Stimulated activated CD4-positive, alpha-beta T cell treated with anti-CD3 and anti-CD28 coated beads, Interleukin-1b, Interleukin-23, amount 100 ng/mL, for 1 hour (primary cell): ENCODE results near the gene KIN.
"Not testable (repeated sequence)": the region's sequence is repeated elsewhere in the genome, so short reads cannot be mapped to it uniquely, and the experiment has no call there.

Source experiments
- DNase-seq, 2 donors: peaks; one replicate each; pipeline ENCODE4 v3.0.0-alpha.2; 2020; ENCODE audit warnings: low read depth in 2 of 2

The KIN gene

DNA sequence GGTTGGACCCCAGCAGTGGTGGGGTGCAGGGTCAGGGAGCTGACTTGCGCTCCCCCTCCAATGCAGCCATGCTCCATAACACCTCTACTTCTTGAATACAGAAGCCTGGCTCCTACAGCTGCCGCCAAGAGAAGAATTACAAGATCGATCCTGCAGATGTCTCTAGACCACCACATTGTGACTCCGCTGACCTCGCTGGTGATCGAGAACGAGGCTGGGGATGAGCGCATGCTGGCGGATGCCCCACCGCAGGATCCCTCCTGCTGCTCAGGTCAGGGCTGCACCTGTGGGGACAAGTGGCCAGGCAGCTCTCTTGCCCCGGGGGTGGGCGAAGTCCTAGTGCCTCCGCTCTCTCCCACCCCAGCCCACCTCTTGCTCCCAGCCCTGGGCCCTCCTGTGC lies 53.0 kb downstream of the KIN start:
- DNase-seq, result no peak

DNA sequence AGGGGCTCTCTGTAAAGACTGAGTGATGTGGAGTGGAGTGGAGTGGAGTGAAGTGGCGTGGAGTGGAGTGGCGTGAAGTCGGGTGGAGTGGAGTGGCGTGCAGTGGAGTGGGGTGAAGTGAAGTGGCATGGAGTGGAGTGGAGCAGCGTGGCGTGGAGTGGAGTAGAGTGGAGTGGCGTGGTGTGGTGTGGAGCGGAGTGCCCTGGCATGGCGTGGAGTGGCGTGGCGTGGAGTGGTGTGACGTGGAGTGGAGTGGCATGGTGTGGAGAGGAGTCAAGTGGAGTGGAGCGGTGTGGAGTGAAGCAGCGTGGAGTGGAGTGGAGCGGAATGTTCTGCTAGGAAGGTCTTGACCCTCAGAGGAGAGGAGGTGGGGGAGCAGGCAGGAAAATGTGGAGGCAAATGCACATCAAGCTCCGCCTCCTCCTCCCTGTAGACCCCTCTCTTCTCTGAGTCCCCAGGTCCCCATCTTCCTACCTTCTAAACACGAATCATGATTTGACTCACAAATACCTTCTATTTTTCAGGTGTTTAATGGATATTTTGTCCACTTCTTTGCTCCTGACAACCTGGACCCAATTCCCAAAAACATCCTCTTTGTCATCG lies 64.8 kb downstream of the KIN start:
- DNase-seq, result no peak

DNA sequence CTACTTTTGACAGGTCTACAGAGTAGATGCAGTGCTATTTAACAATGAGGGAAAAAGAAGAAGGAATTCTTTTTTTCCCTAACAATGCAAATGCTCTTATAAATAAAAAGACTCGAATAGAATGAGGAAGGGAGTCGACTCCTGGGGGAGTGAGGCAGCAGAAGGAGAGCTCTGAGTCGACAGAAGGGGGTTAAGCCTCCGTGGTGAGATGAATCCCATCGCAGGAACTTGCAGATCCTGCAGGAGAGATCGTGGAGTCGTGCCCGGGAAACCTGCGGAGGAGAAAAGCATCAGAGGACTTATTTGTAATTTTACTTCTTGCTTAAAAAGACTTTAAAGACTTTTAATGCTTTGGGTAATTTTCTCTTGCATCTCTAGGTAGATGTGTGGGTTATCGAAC lies 67.3 kb downstream of the KIN start:
- DNase-seq, result no peak

DNA sequence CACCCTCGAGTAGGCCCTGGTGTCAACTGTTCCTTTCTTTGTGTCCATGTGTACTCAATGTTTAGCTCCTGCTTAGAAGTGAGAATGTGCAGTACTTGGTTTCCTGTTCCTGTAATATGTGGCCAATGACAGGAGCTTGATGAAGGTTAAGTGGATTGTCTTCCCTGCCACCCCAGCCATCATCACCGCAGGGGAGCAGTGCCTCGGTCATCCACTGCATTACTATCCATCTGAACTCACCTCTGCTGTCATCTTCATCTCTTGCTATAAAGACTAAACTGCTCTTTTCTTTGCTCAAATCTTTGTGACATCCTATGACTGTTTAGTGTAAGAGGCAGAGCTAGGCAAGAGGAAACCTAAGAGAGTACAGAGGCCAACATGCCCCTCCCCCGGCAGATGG lies 69.1 kb downstream of the KIN start:
- no peak for DNase-seq

DNA sequence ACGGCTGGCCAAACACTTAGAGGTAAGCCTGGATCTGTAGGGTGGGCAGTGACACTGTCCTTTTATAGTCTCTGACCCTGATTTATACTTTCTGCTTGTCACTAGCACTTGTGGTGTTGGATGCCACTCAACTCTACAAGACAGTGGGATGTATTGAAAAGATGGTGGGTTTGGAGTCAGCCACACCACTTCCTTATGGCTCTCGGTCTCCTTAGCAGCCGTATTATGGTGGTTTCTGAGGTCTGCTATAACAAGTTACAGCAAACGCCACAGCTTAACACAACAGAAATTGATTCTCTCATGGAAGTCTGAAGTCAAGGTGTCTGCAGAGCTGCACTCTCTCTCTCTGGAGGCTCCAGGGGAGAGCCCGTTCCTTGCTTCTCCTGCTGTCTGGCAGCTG lies 70.0 kb downstream of the KIN start:
- DNase-seq, result no peak

DNA sequence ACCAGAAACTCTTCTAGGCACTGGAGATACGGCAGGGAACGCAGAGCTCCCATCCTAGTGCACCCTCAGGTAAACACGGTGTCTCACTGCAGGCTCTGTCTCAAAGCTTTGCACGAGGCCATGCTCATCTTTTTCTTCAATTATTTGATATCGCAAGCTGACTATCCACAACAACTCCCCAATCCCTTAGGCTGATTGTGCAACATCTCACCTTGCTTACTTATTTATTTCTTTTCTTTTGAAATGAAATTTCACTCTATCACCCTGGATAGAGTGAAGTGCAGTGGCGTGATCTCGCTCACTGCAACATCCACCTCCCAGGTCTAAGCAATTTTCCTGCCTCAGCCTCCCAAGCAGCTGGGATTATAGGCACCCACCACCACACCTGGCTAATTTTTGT lies 72.3 kb downstream of the KIN start:
- no peak for DNase-seq

DNA sequence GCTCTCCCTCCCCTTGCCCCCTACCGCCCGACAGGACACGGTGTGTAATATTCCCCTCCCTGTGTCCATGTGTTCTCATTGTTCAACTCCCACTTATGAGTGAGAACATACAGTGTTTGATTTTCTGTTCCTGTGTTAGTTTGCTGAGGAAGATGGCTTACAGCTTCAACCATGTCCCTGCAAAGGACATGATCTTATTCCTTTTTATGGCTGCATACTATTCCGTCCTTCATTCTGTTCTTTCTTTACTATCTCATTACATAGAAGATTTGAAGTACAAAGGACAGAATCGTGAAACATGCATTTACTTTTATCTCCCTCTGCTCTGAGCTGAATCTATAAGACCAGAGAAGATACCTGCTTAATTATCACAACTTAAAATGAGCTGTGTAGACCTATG lies 76.7 kb downstream of the KIN start:
- DNase-seq, result not testable (repeated sequence)

DNA sequence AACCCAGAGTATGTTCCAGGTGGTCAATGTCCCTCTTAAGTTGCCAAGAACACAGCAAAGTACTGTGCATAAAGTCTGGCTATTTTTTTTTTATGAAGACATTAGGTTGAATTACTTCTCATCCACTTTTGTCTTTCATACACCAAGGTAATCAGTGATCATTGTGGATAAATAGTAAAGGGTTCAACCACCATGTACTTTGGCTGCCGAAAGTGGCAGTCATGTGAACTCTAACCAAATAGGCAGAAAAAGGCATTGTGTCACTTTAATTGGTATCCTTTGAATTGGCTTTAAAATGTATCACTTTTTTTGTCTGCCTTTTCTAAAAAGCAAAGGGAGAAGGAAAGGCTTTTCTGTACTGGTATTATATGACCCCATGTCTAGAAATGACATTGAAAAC lies 77.3 kb downstream of the KIN start:
- DNase-seq, result no peak

DNA sequence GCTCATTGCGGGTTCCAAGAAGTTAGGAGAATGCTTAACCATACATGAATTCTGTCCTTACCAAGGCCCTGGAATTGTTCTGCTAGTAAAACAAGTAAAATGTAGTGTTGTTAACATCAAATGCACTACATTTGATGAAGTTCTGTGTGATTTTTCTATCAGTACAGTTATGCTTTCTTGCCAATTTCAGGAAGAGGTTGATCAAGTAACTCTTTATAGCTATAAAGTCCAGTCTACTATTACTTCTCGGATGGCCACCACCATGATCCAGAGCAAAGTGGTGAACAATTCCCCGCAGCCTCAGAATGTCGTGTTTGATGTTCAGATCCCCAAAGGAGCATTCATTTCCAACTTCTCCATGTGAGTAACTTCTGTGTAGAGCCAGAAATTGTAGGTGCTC lies 79.0 kb downstream of the KIN start:
- no peak for DNase-seq

DNA sequence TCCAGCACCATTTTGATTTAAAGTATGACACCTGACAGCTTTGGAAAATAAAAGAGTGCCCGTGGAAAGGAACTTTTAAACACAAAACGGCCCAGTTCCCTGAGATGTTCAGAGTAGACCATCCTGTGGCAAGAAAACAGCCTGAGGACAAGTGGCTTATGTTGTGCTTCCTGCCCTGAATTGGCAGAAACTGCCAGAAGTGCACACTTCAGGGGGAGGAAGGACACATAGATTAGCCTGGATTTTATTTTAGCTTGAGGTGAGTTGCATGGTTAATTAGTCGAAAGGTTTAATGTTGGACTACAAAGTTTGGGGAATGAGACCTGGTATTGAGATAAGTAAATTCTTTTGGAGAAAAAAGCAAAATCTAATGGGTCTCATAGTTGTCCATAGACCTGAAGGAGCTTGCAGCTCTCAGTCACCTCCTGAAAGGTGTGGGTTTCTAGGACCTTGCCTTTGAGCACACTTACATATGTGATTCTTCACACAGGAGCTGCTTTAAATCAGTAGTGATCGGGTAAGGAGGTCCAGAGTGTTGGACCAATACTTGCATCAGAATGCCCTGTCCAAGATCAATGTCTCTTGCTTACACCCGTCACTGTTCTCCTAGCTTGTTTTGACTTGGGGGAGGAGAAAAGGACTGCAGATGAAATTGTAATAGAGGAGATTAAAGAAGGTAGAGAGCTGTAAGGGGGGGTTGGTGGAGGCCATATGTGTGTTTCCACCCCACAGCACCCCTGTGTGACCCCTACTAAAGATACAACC lies 79.8 kb downstream of the KIN start:
- no peak for DNase-seq

DNA sequence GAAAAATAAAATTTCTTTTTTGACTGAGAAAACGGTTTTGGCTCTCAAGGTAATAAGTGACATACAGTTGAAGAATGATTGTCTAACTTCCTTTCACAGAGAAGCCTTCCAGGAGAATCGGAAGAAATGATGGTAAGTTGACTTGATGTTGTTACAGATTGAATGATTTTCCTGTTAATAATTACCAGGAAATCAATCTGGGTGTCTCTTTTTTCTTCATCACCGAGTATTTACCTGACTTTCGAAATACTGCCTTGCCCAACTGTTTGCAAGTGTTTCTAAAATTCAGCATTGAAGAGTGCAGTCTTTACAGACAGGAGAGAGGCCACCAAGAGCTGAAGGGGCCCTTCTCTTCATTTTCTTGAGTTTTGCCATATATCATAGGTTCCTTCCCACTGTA lies 80.7 kb downstream of the KIN start:
- no peak for DNase-seq

DNA sequence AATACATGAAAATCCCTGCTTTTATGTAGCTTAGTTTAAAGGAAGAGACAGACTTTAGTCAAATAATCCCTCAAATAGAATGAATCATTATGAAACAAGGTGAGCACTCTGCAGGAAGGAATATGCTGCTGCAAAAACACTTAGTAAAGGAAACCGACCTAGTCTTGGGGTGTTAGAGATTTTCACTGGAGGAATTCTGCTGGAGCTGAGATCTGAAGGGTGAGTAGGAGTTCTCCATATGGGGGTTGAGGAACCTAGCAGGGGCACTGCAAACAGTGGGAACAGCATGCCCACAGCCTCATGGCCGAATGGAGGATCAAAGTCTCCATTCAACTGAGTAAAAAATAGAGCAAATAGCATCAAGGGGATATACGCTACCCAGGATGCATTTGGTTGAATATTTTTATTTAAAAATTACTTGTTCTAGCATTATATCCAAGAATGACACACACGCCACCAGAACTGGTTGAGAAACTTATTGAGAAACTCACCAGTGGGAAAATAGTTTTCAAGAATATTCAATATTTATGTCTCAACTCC lies 81.2 kb downstream of the KIN start:
- no peak for DNase-seq

DNA sequence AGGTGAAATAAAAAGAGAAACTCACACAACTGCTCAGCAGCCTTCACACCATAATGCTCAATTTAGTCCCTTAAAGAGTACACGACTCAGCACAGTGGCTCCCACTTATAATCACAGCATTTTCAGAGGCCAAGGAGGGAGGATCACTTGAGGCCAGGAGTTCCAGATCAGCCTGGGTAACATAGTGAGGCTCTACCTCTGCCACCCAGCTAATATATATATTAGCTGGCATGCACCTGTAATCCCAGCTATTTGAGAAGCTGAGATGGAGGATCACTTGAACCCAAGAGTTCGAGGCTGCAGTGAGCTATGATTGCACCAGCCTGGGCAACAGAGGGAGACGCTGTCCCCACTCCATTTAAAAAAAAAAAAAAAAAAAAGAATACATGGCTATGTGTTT lies 82.5 kb downstream of the KIN start:
- no peak for DNase-seq

DNA sequence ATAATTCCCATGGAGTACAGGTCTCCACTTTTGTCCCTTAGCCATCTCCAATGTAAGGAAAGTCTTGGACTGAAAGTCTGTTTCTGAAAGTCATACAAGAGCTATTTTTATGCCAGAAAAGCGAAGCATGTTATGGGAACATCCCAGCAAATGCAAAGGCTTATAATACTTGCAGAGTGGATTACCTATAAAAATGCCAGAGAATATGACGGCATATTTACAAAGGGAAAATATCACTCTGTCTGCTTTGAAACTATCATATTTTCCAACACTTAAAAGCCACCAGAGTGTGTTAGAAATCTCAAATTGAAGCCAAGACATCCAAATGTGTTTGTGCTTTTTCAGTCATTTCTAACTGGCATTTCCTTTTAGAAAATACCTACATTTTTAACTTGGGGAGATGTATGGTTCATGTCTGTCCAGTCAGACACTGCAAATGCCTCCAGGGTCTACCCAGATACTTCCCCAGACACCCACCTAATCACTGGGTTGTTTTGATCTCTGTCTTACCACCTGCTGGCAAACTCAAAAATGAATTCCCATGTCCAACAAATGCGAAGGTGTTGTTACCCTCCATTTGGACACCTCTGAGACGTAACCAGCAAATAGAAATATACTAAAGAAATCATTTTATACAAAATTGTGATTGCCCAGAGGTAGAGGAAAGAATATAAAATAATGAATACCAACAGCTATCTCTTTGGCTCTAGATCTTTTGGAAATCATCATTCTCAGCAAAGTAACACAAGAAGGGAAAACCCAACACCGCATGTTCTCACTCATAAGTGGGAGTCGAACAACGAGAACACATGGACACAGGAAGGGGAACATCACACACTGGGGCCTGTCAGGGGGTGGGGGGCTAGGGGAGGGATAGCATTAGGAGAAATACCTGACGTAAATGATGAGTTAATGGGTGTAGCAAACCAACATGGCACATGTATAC lies 83.4 kb downstream of the KIN start:
- DNase-seq, result no peak

DNA sequence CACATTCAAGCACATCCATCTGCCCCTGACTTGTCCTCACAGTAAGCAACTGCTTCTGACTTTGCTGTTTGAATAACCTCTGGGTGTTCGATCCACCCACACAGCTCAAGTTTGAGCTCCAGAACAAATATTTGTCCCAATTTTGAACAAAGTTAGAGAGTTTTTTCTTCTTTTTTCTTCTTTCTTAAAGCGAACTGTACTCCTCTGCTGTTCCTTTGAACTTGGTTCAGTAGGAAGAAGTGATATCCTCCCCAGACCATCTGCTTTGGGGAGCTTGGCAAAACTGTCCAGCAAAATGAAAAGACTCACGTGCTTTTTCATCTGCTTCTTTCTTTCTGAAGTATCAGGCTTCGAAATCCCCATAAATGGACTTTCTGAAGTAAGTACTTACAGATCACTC lies 84.7 kb downstream of the KIN start, which contains the start of gene ITIH2:
ITIH2 (plus strand) TSS at position 177 of the 400 bp plus-strand sequence; CDS start at position 296, 119 bp downstream.
- DNase-seq, result no peak

DNA sequence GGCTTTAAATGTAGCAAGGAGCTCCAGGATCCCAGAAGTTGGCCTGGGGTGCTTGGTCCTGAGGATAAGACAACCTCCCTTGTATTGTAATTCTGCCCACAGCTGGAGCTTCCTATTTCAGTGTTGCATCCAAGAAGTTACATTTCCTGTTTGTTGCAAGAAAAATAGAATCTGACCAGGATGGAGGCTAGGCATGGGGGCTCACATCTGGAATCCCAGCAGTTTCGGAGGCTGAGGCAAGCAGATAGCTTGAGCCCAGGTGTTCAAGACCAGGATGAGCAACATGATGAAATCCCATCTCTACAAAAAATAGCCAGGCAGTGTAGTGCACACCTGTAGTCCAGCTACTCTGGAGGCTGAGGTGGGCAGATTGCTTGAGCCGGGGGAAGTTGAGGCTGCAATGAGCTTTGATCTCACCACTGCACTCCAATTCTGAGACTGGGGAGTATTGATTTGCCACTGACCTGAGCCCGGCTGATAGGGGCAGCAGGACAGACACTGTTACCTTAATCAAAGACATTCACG lies 85.4 kb downstream of the KIN start:
- DNase-seq, result no peak

DNA sequence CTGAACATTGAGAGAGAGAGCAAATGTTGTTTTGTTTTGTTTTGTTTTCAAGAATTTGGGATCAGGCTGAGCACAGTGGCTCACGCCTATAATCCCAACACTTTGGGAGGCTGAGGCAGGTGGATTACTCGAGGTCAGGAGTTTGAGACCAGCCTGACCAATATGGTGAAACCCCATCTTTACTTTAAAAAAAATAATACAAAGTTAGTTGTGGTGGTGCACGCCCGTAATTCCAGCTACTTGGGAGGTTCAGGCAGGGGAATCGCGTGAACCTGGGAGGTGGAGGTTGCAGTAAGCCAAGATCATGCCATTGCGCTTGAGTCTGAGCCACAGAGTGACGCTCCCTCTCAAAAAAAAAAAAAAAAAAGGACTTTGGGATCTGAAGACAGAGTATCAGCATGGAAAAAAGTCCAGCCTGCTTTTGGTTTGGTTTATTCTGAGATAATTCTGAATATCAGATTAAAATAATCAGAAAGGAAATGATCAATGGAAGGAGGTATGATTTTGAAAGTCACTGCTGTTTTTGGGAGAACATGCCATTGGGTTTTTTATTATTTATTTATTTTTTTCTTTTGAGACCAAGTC lies 86.5 kb downstream of the KIN start:
- no peak for DNase-seq
